ENCODE data around the gene TRIM36. TPM values are rescaled to one million over a fixed set of nuclear protein-coding genes. Genes with fewer than 3 reads are reported as not detected.
A peak's percentile ranks its signal among the peaks of the same experiment; 100 is the strongest.

Gene TRIM36
- total RNA-seq, 1 donor from 2014 or later, result 4.4 TPM

DNA sequence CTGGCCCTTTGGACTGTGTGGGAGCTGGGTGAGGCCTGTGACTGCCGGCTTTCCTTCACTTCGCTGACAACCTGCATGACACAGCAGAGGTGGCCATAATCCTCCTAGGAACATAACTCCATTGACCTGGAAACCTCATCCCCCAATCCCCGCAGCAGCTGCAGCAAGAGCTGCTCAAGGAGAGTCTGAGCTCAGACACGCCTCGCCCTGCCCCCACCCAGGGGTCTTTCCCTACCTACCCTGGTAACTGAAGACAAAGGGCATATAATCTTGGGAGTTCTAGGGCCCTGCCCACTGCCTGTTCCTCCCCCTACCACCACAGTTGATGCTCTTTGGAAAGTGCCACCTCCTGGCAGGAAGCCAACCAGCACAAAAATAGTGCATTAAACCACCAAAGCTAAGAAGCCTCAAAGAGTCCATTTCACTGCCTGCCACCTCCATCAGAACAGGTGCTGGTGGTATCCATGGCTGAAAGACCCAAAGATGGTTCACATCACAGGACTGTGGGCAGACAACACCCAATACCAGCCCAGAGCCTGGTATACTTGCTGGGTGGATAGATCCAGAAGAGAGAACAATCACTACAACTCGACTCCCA is 18.4 kb downstream of the TRIM36 start:
- H3K4me3 Mint-ChIP-seq (ENCODE audit: unreplicated experiment), result no peak overlapping the region

DNA sequence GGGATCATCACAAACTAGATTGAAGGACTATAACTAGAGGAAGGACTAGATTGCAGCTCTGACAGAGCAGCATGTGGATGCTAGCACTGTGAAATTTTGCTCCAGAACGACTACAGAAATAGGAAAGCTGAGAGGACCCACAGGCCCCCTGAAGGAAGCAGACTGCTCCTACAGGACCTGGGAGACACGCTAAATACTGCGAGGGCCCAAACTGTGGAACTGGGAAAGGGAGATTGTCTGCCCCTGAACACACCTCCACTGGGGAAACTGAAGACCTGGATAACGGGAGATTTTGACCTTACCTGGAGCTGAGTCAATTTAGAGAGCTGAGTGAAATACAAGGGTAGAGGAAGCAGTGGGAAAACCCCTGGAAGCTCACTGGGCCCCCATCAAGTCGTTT is 19.2 kb downstream of the TRIM36 start:
- no peaks in the 10 kb centered on the region for H3K27me3 Mint-ChIP-seq (ENCODE audit: low read depth, unreplicated experiment)
- Histone ChIP-seq H3K27me3 (ENCODE audit: insufficient read depth, low read length) (no peaks in the 10 kb centered on the region), H3K4me3 (ENCODE audit: insufficient read depth, low read depth, low read length) (no peak overlapping the region), H3K9ac (ENCODE audit: low read length) (no peak overlapping the region), H3K27ac (ENCODE audit: low read depth, low read length) (no peak overlapping the region), H3K4me1 (ENCODE audit: insufficient read depth, low read length) (no peaks in the 10 kb centered on the region), H3K9me3 (ENCODE audit: insufficient read depth, low read depth, low read length) (no peaks in the 10 kb centered on the region), H4K20me1 (ENCODE audit: insufficient read depth, low read length) (no peaks in the 10 kb centered on the region), H2AFZ (ENCODE audit: low read depth, low read length) (no peak overlapping the region), H3K79me2 (ENCODE audit: insufficient read depth, low read length) (no peaks in the 10 kb centered on the region), H3K36me3 (ENCODE audit: insufficient read depth, low read length) (no peaks in the 10 kb centered on the region), H3K4me2 (ENCODE audit: low read length) (no peak overlapping the region)
- no peak overlapping the region for H3K27ac Mint-ChIP-seq (ENCODE audit: unreplicated experiment)
- TF ChIP-seq, protein P1, sequence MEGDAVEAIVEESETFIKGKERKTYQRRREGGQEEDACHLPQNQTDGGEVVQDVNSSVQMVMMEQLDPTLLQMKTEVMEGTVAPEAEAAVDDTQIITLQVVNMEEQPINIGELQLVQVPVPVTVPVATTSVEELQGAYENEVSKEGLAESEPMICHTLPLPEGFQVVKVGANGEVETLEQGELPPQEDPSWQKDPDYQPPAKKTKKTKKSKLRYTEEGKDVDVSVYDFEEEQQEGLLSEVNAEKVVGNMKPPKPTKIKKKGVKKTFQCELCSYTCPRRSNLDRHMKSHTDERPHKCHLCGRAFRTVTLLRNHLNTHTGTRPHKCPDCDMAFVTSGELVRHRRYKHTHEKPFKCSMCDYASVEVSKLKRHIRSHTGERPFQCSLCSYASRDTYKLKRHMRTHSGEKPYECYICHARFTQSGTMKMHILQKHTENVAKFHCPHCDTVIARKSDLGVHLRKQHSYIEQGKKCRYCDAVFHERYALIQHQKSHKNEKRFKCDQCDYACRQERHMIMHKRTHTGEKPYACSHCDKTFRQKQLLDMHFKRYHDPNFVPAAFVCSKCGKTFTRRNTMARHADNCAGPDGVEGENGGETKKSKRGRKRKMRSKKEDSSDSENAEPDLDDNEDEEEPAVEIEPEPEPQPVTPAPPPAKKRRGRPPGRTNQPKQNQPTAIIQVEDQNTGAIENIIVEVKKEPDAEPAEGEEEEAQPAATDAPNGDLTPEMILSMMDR (IDR thresholded peaks at IDR 0.05; ENCODE audit: insufficient read depth, low read depth, low read length), result no peak
- TF ChIP-seq EZH2 (IDR thresholded peaks at IDR 0.05; ENCODE audit: insufficient read depth, low read length), result no peak
- H3K4me3 Mint-ChIP-seq (ENCODE audit: unreplicated experiment), result no peak overlapping the region
- no peaks in the 10 kb centered on the region for H3K4me1 Mint-ChIP-seq (ENCODE audit: low read depth, unreplicated experiment)
- H3K9me3 Mint-ChIP-seq (ENCODE audit: unreplicated experiment), result peaks cover 11% of the 10 kb centered on the region
- H3K36me3 Mint-ChIP-seq (ENCODE audit: low read depth, unreplicated experiment), result peaks cover 3% of the 10 kb centered on the region
- no peak for DNase-seq (ENCODE audit: low read depth)
- FAIRE-seq, result no peak

More for the DNA sequence above, 18.4 kb downstream of the TRIM36 start:
- Mint-ChIP-seq H3K27me3 (ENCODE audit: low read depth, unreplicated experiment) (no peaks in the 10 kb centered on the region), H3K36me3 (ENCODE audit: low read depth, unreplicated experiment) (peaks cover 5% of the 10 kb centered on the region), H3K27ac (ENCODE audit: unreplicated experiment) (no peak overlapping the region), H3K4me1 (ENCODE audit: low read depth, unreplicated experiment) (no peaks in the 10 kb centered on the region), H3K9me3 (ENCODE audit: unreplicated experiment) (peaks cover 11% of the 10 kb centered on the region)
- H3K4me1 ChIP-seq (ENCODE audit: insufficient read depth, low read length), result no peaks in the 10 kb centered on the region
- no peaks in the 10 kb centered on the region for H3K9me3 ChIP-seq (ENCODE audit: insufficient read depth, low read depth, low read length)
- DNase-seq (ENCODE audit: low read depth) (no peak), FAIRE-seq (no peak)
- no peaks in the 10 kb centered on the region for H4K20me1 ChIP-seq (ENCODE audit: insufficient read depth, low read length)
- no peaks in the 10 kb centered on the region for H3K79me2 ChIP-seq (ENCODE audit: insufficient read depth, low read length)
- H2AFZ ChIP-seq (ENCODE audit: low read depth, low read length), result no peak overlapping the region
- H3K9ac ChIP-seq (ENCODE audit: low read length), result no peak overlapping the region
- no peak overlapping the region for H3K4me2 ChIP-seq (ENCODE audit: low read length)
- no peaks in the 10 kb centered on the region for H3K36me3 ChIP-seq (ENCODE audit: insufficient read depth, low read length)
- no peak overlapping the region for H3K4me3 ChIP-seq (ENCODE audit: insufficient read depth, low read depth, low read length)
- H3K27ac ChIP-seq (ENCODE audit: low read depth, low read length), result no peak overlapping the region
- H3K27me3 ChIP-seq (ENCODE audit: insufficient read depth, low read length), result no peaks in the 10 kb centered on the region
- TF ChIP-seq, protein P1 (IDR thresholded peaks at IDR 0.05; ENCODE audit: insufficient read depth, low read depth, low read length), result no peak
- no peak for TF ChIP-seq EZH2 (IDR thresholded peaks at IDR 0.05; ENCODE audit: insufficient read depth, low read length)

GRCh38 chr5:115147052-115147451 is 22.7 kb downstream of the TRIM36 start:
- peaks cover 3% of the 10 kb centered on the region for H3K36me3 Mint-ChIP-seq (ENCODE audit: low read depth, unreplicated experiment)
- H3K9ac ChIP-seq (ENCODE audit: low read length), result no peak overlapping the region
- no peak overlapping the region for H3K4me3 ChIP-seq (ENCODE audit: insufficient read depth, low read depth, low read length)
- H3K9me3 ChIP-seq (ENCODE audit: insufficient read depth, low read depth, low read length), result no peaks in the 10 kb centered on the region
- H3K27me3 ChIP-seq (ENCODE audit: insufficient read depth, low read length), result no peaks in the 10 kb centered on the region
- no peak overlapping the region for H3K4me2 ChIP-seq (ENCODE audit: low read length)
- H3K4me1 Mint-ChIP-seq (ENCODE audit: low read depth, unreplicated experiment), result no peaks in the 10 kb centered on the region
- H3K36me3 ChIP-seq (ENCODE audit: insufficient read depth, low read length), result no peaks in the 10 kb centered on the region
- no peak overlapping the region for H3K4me3 Mint-ChIP-seq (ENCODE audit: unreplicated experiment)
- no peak overlapping the region for H3K27ac ChIP-seq (ENCODE audit: low read depth, low read length)
- no peaks in the 10 kb centered on the region for H3K27me3 Mint-ChIP-seq (ENCODE audit: low read depth, unreplicated experiment)
- DNase-seq (ENCODE audit: low read depth) (peak; percentile 39), FAIRE-seq (no peak)
- no peaks in the 10 kb centered on the region for H4K20me1 ChIP-seq (ENCODE audit: insufficient read depth, low read length)
- no peaks in the 10 kb centered on the region for H3K79me2 ChIP-seq (ENCODE audit: insufficient read depth, low read length)
- no peak overlapping the region for H3K27ac Mint-ChIP-seq (ENCODE audit: unreplicated experiment)
- TF ChIP-seq, protein P1 (IDR thresholded peaks at IDR 0.05; ENCODE audit: insufficient read depth, low read depth, low read length), result no peak
- TF ChIP-seq EZH2 (IDR thresholded peaks at IDR 0.05; ENCODE audit: insufficient read depth, low read length), result no peak
- H2AFZ ChIP-seq (ENCODE audit: low read depth, low read length), result no peak overlapping the region
- peaks cover 3% of the 10 kb centered on the region for H3K9me3 Mint-ChIP-seq (ENCODE audit: unreplicated experiment)
- H3K4me1 ChIP-seq (ENCODE audit: insufficient read depth, low read length), result no peaks in the 10 kb centered on the region

Data from astrocyte (in vitro differentiated cells and primary cell).